ENCODE measurements around the gene CEP89. TPM values are rescaled to one million over a fixed set of nuclear protein-coding genes. Genes with fewer than 3 reads are reported as not detected.
"Not testable (repeated sequence)": the region's sequence is repeated elsewhere in the genome, so short reads cannot be mapped to it uniquely, and the experiment has no call there.

CEP89 gene
- total and polyA plus RNA-seq, 10 donors, result 5.9 to 16.0 (median 10.7) TPM

DNA sequence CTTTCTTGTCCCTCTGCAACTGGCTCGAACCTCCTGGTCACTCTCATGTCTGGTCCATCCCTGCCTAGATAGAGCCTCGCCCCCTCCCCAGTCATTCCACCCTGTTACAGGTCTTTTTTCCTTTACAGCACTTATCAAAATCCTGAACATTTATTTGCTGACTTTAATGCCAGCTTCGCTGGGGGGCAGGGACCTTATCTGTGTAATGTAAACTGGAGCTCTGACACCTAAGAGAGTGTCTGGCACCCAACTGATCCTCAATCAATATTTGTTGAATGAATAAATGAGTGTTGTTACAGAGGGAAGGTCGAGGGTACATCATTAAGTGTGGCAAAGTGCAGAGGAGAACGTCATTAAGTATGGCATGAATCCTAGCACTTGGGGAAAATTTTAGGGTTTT is 17.0 kb upstream of the CEP89 start:
- no peak overlapping the region for H3K4me3 ChIP-seq
- intact Hi-C loops (cut with DNase I; ENCODE audit: low total_unique reads), result no loop called here
- no peaks in the 10 kb centered on the region for H3K4me1 ChIP-seq
- peaks cover 0 to 12% (median 0%) of the 10 kb centered on the region in 6 donors for H3K36me3 ChIP-seq
- H3K27me3 ChIP-seq (replicated peaks in 1 of 7), result no peaks in the 10 kb centered on the region
- no peak overlapping the region for H3K27ac ChIP-seq
- 71 to 86% (median 77%) methylated on average over 5 of the region's 5 CpGs for WGBS, 5 donors
- TF ChIP-seq, protein P1, sequence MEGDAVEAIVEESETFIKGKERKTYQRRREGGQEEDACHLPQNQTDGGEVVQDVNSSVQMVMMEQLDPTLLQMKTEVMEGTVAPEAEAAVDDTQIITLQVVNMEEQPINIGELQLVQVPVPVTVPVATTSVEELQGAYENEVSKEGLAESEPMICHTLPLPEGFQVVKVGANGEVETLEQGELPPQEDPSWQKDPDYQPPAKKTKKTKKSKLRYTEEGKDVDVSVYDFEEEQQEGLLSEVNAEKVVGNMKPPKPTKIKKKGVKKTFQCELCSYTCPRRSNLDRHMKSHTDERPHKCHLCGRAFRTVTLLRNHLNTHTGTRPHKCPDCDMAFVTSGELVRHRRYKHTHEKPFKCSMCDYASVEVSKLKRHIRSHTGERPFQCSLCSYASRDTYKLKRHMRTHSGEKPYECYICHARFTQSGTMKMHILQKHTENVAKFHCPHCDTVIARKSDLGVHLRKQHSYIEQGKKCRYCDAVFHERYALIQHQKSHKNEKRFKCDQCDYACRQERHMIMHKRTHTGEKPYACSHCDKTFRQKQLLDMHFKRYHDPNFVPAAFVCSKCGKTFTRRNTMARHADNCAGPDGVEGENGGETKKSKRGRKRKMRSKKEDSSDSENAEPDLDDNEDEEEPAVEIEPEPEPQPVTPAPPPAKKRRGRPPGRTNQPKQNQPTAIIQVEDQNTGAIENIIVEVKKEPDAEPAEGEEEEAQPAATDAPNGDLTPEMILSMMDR (IDR thresholded peaks at IDR 0.05 in 8 of 11, conservative IDR thresholded peaks at IDR 0.05 in 3 of 11), result no peak
- no peak for TF ChIP-seq POLR2AphosphoS5 (IDR thresholded peaks at IDR 0.05)
- no peak for TF ChIP-seq POLR2A (IDR thresholded peaks at IDR 0.05)
- DNase-seq, result no peak
- no peaks in the 10 kb centered on the region for H3K9me3 ChIP-seq

- H3K27me3 ChIP-seq (replicated peaks in 1 of 7); H3K27ac ChIP-seq; H3K9me3 ChIP-seq; H3K4me3 ChIP-seq; H3K4me1 ChIP-seq; DNase-seq; intact Hi-C loops (cut with DNase I; ENCODE audit: low total_unique reads): not testable (repeated sequence)
- H3K36me3 ChIP-seq, result peaks cover 0 to 12% (median 0%) of the 10 kb centered on the region in 6 donors
- WGBS, 5 donors, result 90 to 98% (median 96%) methylated on average over 5 of the region's 5 CpGs
These were observed 16.5 kb upstream of the CEP89 start for GRCh38 chr19:32988254-32988653.

- H3K27me3 ChIP-seq (replicated peaks in 1 of 7); intact Hi-C loops (cut with DNase I; ENCODE audit: low total_unique reads); H3K9me3 ChIP-seq; H3K27ac ChIP-seq; H3K4me3 ChIP-seq; H3K36me3 ChIP-seq; H3K4me1 ChIP-seq; DNase-seq: not testable (repeated sequence)
- 91 to 95% (median 93%) methylated on average over 5 to 6 of the region's 6 CpGs for WGBS, 5 donors
These were observed 10.7 kb upstream of the CEP89 start for GRCh38 chr19:32982488-32982887.

- intact Hi-C loops (cut with DNase I; ENCODE audit: low total_unique reads); DNase-seq; H3K27me3 ChIP-seq (replicated peaks in 1 of 7); H3K9me3 ChIP-seq; H3K27ac ChIP-seq; H3K4me3 ChIP-seq; H3K36me3 ChIP-seq: not testable (repeated sequence)
- H3K4me1 ChIP-seq, result peaks cover 0 to 16% (median 2%) of the 10 kb centered on the region in 6 donors
- WGBS, 5 donors, result 82 to 91% (median 85%) methylated on average over 7 of the region's 7 CpGs
These were observed 8.0 kb upstream of the CEP89 start for GRCh38 chr19:32979807-32980206.

- H3K27ac ChIP-seq, result peak overlapping the region in 4 of 8 donors; percentile 8 to 83 (median 25)
- WGBS, 5 donors, result 85 to 97% (median 94%) methylated on average over 4 of the region's 4 CpGs
- intact Hi-C loops (cut with DNase I; ENCODE audit: low total_unique reads); DNase-seq; H3K27me3 ChIP-seq (replicated peaks in 1 of 7); H3K9me3 ChIP-seq; H3K4me3 ChIP-seq; H3K36me3 ChIP-seq: not testable (repeated sequence)
- H3K4me1 ChIP-seq, result peaks cover 0 to 17% (median 2%) of the 10 kb centered on the region in 6 donors
These were observed 6.1 kb upstream of the CEP89 start for GRCh38 chr19:32977813-32978212.

GRCh38 chr19:32977280-32977679 is 5.5 kb upstream of the CEP89 start:
- intact Hi-C loops (cut with DNase I; ENCODE audit: low total_unique reads), result no loop called here
- peak overlapping the region in 4 of 8 donors; percentile 8 to 83 (median 25) for H3K27ac ChIP-seq

More at GRCh38 chr19:32977280-32977679, 5.5 kb upstream of the CEP89 start:
- Histone ChIP-seq H3K4me1 (peaks cover 0 to 22% (median 6%) of the 10 kb centered on the region in 6 donors), H3K4me3 (no peak overlapping the region), H3K9me3 (no peaks in the 10 kb centered on the region), H3K36me3 (peaks cover 0 to 7% (median 0%) of the 10 kb centered on the region in 6 donors), H3K27me3 (replicated peaks in 1 of 7) (no peaks in the 10 kb centered on the region)
- TF ChIP-seq POLR2A (IDR thresholded peaks at IDR 0.05) (no peak), POLR2AphosphoS5 (IDR thresholded peaks at IDR 0.05) (no peak)
- TF ChIP-seq, protein P1 (IDR thresholded peaks at IDR 0.05 in 8 of 11, conservative IDR thresholded peaks at IDR 0.05 in 3 of 11), result no peak
- WGBS, 5 donors, result 48 to 93% (median 75%) methylated on average over 7 of the region's 7 CpGs
- no peak for DNase-seq
